Prostate gland (tissue), 2 donors: ENCODE measurements around the gene DOK6. TPM values are rescaled to one million over a fixed set of nuclear protein-coding genes. Genes with fewer than 3 reads are reported as not detected.

Experiments used
- DNase-seq: peaks from one replicate; pipeline ENCODE4 v3.0.0-alpha.2; 2019; ENCODE audit warnings: low spot score
- H3K27ac ChIP-seq, 2 donors: fragments of 200-600 bp; sonication (generic); 2 replicates each; pipeline ENCODE4 v1.5.1; 2017 to 2019
- H3K27me3 ChIP-seq: fragments of 200-600 bp; sonication (generic); replicated peaks from 2 replicates; pipeline ENCODE4 v1.5.1; 2019; ENCODE audit not compliant: insufficient read depth
- H3K36me3 ChIP-seq, 2 donors: fragments of 200-600 bp; sonication (generic); 1 replicate in 1 of 2; 2 replicates in 1 of 2; pipeline versions ENCODE4 v1.5.1 to v1.8.1; 2017 to 2019
- H3K4me1 ChIP-seq: fragments of 200-600 bp; sonication (generic); replicated peaks from 2 replicates; pipeline ENCODE4 v1.5.1; 2019
- H3K4me3 ChIP-seq, 2 donors: fragments of 200-600 bp; sonication (generic); 2 replicates each; pipeline ENCODE4 v1.5.1; 2017 to 2019
- H3K9me3 ChIP-seq: fragments of 200-600 bp; sonication (generic); 2 replicates; pipeline ENCODE4 v1.5.1; 2017
- POLR2A ChIP-seq: fragments of 450-650 bp; IDR thresholded peaks from one replicate; pipeline ENCODE4 v1.6.1; 2016; ENCODE audit warnings: antibody characterized with exemption, mild to moderate bottlenecking
- POLR2AphosphoS5 ChIP-seq: sonication (generic); formaldehyde crosslinking; IDR thresholded peaks from one replicate; pipeline ENCODE4 v1.6.1; 2017; ENCODE audit warnings: antibody characterized with exemption
- WGBS: methylation state at CpG from one replicate; pipeline ENCODE4 v1.1.5; 2018; 5-methylcytosine and 5-hydroxymethylcytosine counted together
- intact Hi-C: fragments of 100-400 bp; cut with DNase I; formaldehyde crosslinking; loops from one replicate; pipeline ENCODE4 v1.14.2; 2022
- total RNA-seq, 2 donors: library from RNA; depleted of rRNA; stranded (reverse); fragments of >200 nt; gene quantifications; one replicate each; pipeline ENCODE4 v1.1.0, GENCODE V29; 2016
- TF ChIP-seq, protein P1 (sequence below), 4 experiments: fragments of 200-600 bp in 2 of 4; fragments of 450-650 bp in 2 of 4; sonication (generic) in 2 of 4; IDR thresholded peaks; 1 replicate in 3 of 4; 2 replicates in 1 of 4; pipeline ENCODE4 v1.5.1; 2016 to 2019; ENCODE audit warnings: antibody characterized with exemption in 4 of 4, mild to moderate bottlenecking in 2 of 4, moderate library complexity in 2 of 4

Gene DOK6
- total RNA-seq, 2 donors from 2014 or later = 0.73 to 1.0 TPM

DNA sequence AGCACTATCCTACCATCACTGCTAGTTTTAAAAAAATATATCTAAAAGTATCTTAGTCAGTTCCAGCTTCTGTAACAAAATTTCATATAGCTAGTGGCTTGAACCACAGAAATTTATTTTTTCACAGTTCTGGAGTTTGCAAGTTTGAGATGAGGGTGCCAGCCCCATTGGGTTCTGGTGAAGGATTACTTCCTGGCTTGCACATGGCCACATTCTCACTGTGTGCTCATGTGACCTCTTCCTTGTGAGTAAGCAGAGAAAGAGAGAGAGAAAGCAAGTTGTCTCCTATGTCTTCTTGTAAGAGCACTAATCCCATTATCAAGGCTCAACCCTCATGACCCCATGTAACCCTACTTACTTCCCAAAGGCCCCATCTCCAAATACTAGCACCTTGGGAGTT lies 158.9 kb downstream of the DOK6 start:
- TF ChIP-seq POLR2AphosphoS5 (no peak), POLR2A (no peak)
- TF ChIP-seq, protein P1, sequence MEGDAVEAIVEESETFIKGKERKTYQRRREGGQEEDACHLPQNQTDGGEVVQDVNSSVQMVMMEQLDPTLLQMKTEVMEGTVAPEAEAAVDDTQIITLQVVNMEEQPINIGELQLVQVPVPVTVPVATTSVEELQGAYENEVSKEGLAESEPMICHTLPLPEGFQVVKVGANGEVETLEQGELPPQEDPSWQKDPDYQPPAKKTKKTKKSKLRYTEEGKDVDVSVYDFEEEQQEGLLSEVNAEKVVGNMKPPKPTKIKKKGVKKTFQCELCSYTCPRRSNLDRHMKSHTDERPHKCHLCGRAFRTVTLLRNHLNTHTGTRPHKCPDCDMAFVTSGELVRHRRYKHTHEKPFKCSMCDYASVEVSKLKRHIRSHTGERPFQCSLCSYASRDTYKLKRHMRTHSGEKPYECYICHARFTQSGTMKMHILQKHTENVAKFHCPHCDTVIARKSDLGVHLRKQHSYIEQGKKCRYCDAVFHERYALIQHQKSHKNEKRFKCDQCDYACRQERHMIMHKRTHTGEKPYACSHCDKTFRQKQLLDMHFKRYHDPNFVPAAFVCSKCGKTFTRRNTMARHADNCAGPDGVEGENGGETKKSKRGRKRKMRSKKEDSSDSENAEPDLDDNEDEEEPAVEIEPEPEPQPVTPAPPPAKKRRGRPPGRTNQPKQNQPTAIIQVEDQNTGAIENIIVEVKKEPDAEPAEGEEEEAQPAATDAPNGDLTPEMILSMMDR (IDR thresholded peaks at IDR 0.05) = no peak
- Histone ChIP-seq H3K27me3 (no peaks in the 10 kb centered on the region), H3K9me3 (no peaks in the 10 kb centered on the region), H3K4me3 (no peak overlapping the region), H3K4me1 (no peaks in the 10 kb centered on the region), H3K27ac (no peak overlapping the region), H3K36me3 (no peaks in the 10 kb centered on the region)
- intact Hi-C loops = loop anchor here (10.0 kb wide), 1 partner anchor 55 kb away; no protein-coding TSS in a partner anchor
- no peak for DNase-seq

DNA sequence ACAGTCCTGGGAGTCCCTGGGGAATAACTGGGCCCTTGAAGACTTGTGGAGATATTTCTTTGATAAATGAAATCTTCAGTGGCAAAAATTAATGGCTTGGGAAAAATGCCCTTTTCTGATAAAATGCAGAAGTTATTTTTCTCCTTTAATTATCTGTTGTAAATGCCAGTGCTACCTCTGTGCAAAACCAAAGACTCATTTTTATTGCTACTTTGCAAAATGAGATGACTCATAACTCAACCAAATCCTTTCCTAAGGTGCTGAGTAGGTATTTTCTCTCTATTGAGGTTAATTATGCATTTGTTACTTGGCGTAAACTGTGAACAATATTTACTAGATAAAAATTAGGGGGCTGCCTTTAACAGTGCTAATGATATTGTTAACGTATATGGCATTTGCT lies 163.9 kb downstream of the DOK6 start:
- intact Hi-C loops = no loop called here
- no peak for TF ChIP-seq POLR2AphosphoS5
- TF ChIP-seq, protein P1 (IDR thresholded peaks at IDR 0.05) = no peak
- no peak for TF ChIP-seq POLR2A
- no peaks in the 10 kb centered on the region for H3K9me3 ChIP-seq
- H3K4me1 ChIP-seq = no peaks in the 10 kb centered on the region
- H3K27ac ChIP-seq = no peak overlapping the region
- H3K4me3 ChIP-seq = no peak overlapping the region
- H3K27me3 ChIP-seq = no peaks in the 10 kb centered on the region
- no peaks in the 10 kb centered on the region for H3K36me3 ChIP-seq
- WGBS = 93% methylated on average over 2 of the region's 2 CpGs
- no peak for DNase-seq

GRCh38 chr18:69567813-69568488 lies 167.3 kb downstream of the DOK6 start:
- H3K9me3 ChIP-seq = no peaks in the 10 kb centered on the region
- 80% methylated on average over 10 of the region's 10 CpGs for WGBS
- no peaks in the 10 kb centered on the region for H3K4me1 ChIP-seq
- H3K36me3 ChIP-seq = no peaks in the 10 kb centered on the region
- no peaks in the 10 kb centered on the region for H3K27me3 ChIP-seq
- H3K4me3 ChIP-seq = no peak overlapping the region
- no peak for DNase-seq
- intact Hi-C loops = no loop called here
- no peak overlapping the region for H3K27ac ChIP-seq
- TF ChIP-seq, protein P1 (IDR thresholded peaks at IDR 0.05) = no peak
- TF ChIP-seq POLR2A (no peak), POLR2AphosphoS5 (no peak)

GRCh38 chr18:69569133-69569532 lies 168.4 kb downstream of the DOK6 start:
- H3K4me1 ChIP-seq = no peaks in the 10 kb centered on the region
- DNase-seq = no peak
- no peaks in the 10 kb centered on the region for H3K36me3 ChIP-seq
- H3K4me3 ChIP-seq = no peak overlapping the region
- no peaks in the 10 kb centered on the region for H3K27me3 ChIP-seq
- 91% methylated on average over 2 of the region's 2 CpGs for WGBS
- intact Hi-C loops = no loop called here
- no peaks in the 10 kb centered on the region for H3K9me3 ChIP-seq
- TF ChIP-seq POLR2AphosphoS5 (no peak), POLR2A (no peak)
- TF ChIP-seq, protein P1 (IDR thresholded peaks at IDR 0.05) = no peak
- no peak overlapping the region for H3K27ac ChIP-seq

DNA sequence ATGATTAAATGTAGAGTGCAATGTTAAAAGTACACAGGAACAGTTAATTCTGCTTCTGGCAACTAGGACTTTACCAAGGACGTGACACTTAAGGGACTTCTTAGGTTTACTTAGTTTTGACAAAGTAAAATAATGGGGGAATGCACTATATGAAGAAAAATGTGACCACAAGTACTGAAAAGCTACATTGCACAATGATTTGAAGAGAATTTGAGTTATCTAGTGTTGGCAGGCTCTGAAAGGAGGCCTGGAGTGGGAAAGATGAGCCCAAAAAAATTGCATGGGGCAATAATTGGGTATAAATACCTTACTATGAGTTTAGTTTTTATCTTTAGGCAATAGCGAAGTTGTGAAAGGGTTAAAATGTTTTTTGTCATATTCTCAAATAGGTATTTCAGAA lies 173.7 kb downstream of the DOK6 start:
- DNase-seq = no peak
- no peaks in the 10 kb centered on the region for H3K36me3 ChIP-seq
- no peak overlapping the region for H3K4me3 ChIP-seq
- H3K27me3 ChIP-seq = no peaks in the 10 kb centered on the region
- intact Hi-C loops = no loop called here
- H3K27ac ChIP-seq = no peak overlapping the region
- WGBS = 89% methylated on average over 2 of the region's 2 CpGs
- no peaks in the 10 kb centered on the region for H3K4me1 ChIP-seq
- no peak for TF ChIP-seq POLR2A
- TF ChIP-seq, protein P1 (IDR thresholded peaks at IDR 0.05) = no peak
- TF ChIP-seq POLR2AphosphoS5 = no peak
- no peaks in the 10 kb centered on the region for H3K9me3 ChIP-seq
